Urinary bladder (tissue), 4 donors: ENCODE results near the gene RORC. TPM values are rescaled to one million over a fixed set of nuclear protein-coding genes. Genes with fewer than 3 reads are reported as not detected.
"Not testable (repeated sequence)": the region's sequence is repeated elsewhere in the genome, so short reads cannot be mapped to it uniquely, and the experiment has no call there.

Source experiments
- DNase-seq: peaks from one replicate; pipeline ENCODE4 v3.0.0-alpha.2; 2015; ENCODE audit errors: extremely low spot score
- H3K27ac ChIP-seq: one replicate; pipeline ENCODE4 v1.5.1; 2013; ENCODE audit warnings: low read depth, mild to moderate bottlenecking, moderate library complexity
- H3K36me3 ChIP-seq: one replicate; pipeline ENCODE4 v1.6.1; 2013; ENCODE audit warnings: mild to moderate bottlenecking, moderate library complexity; ENCODE audit not compliant: insufficient read depth
- H3K4me1 ChIP-seq: one replicate; pipeline ENCODE4 v1.6.1; 2013; ENCODE audit warnings: mild to moderate bottlenecking, moderate library complexity; ENCODE audit not compliant: insufficient read depth
- H3K4me3 ChIP-seq: one replicate; pipeline ENCODE4 v1.5.1; 2013; ENCODE audit warnings: low read depth, low read length
- WGBS: extraction: QIAGEN DNeasy Blood & Tissue Kit; methylation state at CpG from one replicate; pipeline ENCODE4 v1.1.7; 2013; 5-methylcytosine and 5-hydroxymethylcytosine counted together
- polyA plus RNA-seq: library from polyadenylated mRNA; stranded (reverse); fragments of 200-250 nt; gene quantifications from one replicate; pipeline ENCODE4 v1.2.3, GENCODE V29; 2013
- total RNA-seq: library from RNA; depleted of rRNA; stranded (reverse); fragments of >200 nt; gene quantifications from one replicate; pipeline ENCODE4 v1.2.3, GENCODE V29; 2014
- donor health status: healthy with polysubstance abuse.
- donor health status: healthy.

Gene RORC
- total and polyA plus RNA-seq, 2 donors, result 0.71 to 1.6 TPM

- no peak for DNase-seq
- H3K36me3 ChIP-seq, result peaks cover 4% of the 10 kb centered on the region
Observed at GRCh38 chr1:151776665-151777062, 54.9 kb downstream of the RORC start.

DNA sequence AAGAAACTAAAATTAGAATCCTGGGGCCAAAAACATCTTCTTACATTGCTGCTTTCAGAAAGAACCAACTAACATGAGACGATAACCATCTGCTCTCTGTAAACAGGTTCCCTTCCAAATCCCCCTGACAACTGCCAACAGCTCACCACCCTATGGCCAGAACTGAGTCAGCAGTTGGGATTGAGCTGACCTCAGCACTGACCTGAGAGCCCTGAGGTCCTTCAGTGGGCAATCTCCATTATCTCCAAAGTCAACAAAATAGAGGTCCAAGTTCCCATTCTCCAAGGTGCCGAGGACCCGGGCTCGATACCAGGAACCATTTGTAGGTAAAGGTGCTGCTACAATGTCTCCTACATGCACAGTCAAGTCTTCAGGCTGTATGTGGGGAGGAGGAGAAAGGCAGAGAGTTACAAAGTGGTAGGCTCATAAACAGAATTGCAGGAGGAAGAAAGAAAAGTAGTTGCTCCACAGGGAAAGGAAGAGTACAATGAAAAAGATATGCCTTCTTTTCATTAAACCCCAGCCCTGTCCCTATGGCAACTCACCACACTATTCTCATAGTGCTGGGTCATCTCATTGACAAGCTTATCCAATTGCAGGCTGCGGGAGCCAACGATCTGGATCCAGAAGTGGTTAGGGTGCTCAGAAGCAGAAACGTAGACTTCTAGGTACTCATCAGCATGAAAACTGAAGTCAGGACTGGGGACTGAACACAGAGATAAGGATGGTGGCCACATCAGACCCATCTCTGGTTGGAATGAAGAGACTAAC lies 55.5 kb downstream of the RORC start:
- H3K36me3 ChIP-seq, result peaks cover 4% of the 10 kb centered on the region
- no peak overlapping the region for H3K4me3 ChIP-seq
- WGBS, result 89% methylated on average over 7 of the region's 7 CpGs

More at GRCh38 chr1:151776665-151777062, 54.9 kb downstream of the RORC start:
- H3K4me1 ChIP-seq, result no peaks in the 10 kb centered on the region
- 75% methylated on average over 3 of the region's 3 CpGs for WGBS
- no peak overlapping the region for H3K27ac ChIP-seq
- no peak overlapping the region for H3K4me3 ChIP-seq

GRCh38 chr1:151774256-151774922 lies 57.2 kb downstream of the RORC start:
- Histone ChIP-seq H3K4me3 (no peak overlapping the region), H3K27ac (no peak overlapping the region), H3K36me3 (peaks cover 4% of the 10 kb centered on the region), H3K4me1 (no peaks in the 10 kb centered on the region)
- WGBS, result 53% methylated on average over 3 of the region's 3 CpGs
- DNase-seq, result no peak

More for the DNA sequence above, 55.5 kb downstream of the RORC start:
- H3K4me1 ChIP-seq, result no peaks in the 10 kb centered on the region
- H3K27ac ChIP-seq, result no peak overlapping the region
- no peak for DNase-seq

GRCh38 chr1:151773702-151774101 lies 57.9 kb downstream of the RORC start:
- WGBS, result 77% methylated on average over 5 of the region's 5 CpGs
- DNase-seq, result no peak
- no peak overlapping the region for H3K4me3 ChIP-seq
- H3K36me3 ChIP-seq, result peaks cover 4% of the 10 kb centered on the region
- H3K27ac ChIP-seq, result no peak overlapping the region
- no peaks in the 10 kb centered on the region for H3K4me1 ChIP-seq

DNA sequence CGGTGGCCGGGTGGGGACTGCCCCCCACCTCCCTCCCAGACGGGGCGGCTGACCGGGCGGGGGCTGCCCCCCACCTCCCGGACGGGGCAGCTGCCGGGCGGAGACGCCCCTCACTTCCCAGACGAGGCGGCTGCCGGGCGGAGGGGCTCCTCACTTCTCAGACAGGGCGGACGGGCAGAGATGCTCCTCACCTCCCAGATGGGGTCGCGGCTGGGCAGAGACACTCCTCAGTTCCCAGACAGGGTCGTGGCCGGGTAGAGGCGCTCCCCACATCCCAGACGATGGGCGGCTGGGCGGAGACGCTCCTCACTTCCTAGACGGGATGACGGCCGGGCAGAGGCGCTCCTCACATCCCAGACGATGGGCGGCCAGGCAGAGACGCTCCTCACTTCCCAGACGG lies 62.3 kb downstream of the RORC start:
- H3K4me1 ChIP-seq, H3K36me3 ChIP-seq, H3K27ac ChIP-seq, DNase-seq, H3K4me3 ChIP-seq: not testable (repeated sequence)
- WGBS, result 88% methylated on average over 34 of the region's 34 CpGs

DNA sequence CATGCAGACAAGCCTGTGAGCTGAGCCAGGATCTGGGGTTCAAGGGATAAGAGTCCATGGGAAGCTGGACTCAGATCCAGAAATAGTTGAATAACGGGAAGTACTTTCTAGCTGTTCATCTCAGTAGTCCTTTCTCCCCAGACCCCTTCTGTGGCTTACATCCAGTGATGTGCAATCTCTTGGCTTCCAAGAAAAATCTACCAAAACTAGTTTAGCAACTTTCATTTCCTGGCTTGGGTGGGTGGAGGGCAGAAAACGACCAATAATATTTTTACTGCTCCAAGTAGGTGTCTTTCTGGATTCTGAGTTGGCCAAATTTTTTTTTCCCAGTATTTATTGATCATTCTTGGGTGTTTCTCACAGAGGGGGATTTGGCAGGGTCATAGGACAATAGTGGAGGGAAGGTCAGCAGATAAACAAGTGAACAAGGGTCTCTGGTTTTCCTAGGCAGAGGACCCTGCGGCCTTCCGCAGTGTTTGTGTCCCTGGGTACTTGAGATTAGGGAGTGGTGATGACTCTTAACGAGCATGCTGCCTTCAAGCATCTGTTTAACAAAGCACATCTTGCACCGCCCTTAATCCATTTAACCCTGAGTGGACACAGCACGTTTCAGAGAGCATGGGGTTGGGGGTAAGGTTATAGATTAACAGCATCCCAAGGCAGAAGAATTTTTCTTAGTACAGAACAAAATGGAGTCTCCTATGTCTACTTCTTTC lies 63.1 kb downstream of the RORC start:
- H3K4me3 ChIP-seq, H3K36me3 ChIP-seq, H3K4me1 ChIP-seq, H3K27ac ChIP-seq: not testable (repeated sequence)
- 55% methylated on average over 2 of the region's 7 CpGs for WGBS
- peak; percentile 60 for DNase-seq

GRCh38 chr1:151763990-151764389 lies 67.6 kb downstream of the RORC start:
- no peaks in the 10 kb centered on the region for H3K4me1 ChIP-seq
- no peak for DNase-seq
- H3K36me3 ChIP-seq, result peaks cover 2% of the 10 kb centered on the region
- H3K4me3 ChIP-seq, result peak overlapping the region; percentile 90
- H3K27ac ChIP-seq, result no peak overlapping the region
- WGBS, result 48% methylated on average over 10 of the region's 10 CpGs

DNA sequence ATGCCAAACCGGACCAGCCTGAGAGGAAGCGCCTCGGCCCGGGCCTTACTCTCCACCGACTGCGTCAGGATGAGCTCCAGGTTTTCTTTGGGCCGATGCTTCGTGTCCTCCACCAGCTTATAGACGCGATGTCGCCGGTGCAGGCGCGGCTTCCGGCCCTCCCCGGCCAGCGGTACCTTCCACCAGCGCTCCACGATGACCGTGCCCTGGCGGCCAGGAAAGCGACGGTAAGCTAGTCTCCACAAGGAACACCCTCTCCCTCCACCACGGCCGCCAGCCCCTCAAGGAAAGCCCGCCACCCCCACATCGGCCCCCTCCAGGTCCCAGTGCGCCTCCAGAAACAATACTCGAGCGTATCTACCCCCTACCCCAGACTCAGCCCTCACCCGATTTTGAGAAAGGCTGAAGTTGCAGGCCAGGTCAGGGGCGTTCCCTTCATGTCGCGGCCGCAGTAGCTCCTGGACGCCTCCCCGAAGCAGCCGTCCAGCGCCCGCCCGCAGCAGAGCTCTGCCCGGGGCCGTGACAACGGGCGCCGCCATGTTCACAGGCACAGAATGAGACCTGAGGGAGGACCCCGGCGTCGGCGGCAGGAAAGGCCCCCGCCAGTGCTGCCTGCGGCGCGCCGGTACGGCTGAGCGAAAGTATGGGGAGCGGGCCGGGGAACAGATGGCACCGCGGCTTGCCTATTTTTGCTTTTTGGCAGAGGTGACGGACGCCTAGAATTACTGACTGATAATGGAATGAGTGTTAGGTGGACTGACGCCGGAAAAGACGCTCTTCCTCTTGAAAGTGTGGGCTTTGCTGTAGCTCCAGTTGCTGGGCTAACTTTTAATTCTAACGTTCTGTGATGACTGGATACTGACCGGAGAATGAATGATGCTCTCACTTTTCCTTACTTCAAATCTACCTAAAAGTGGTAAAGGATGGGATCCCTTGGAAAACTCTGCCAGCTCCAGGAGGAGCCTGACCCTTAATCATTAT lies 68.4 kb downstream of the RORC start, which contains the start of gene MRPL9:
Gene MRPL9, minus strand, starts transcription at position 556 of the 981 bp plus-strand sequence. Its CDS starts 17 bp downstream, at position 539.
- H3K4me3 ChIP-seq, result peak within 1 kb of the TSS; percentile 90
- under 1% methylated on average over 68 of the region's 68 CpGs for WGBS
- peak within 1 kb of the TSS; percentile 94 for H3K27ac ChIP-seq
- peak; percentile 46 for DNase-seq
- H3K36me3 ChIP-seq, result peaks cover 2% of the 10 kb centered on the region
- no peaks in the 10 kb centered on the region for H3K4me1 ChIP-seq

- no peak for DNase-seq
- H3K4me1 ChIP-seq, result no peaks in the 10 kb centered on the region
- no peak overlapping the region for H3K4me3 ChIP-seq
- H3K36me3 ChIP-seq, result peaks cover 2% of the 10 kb centered on the region
- no peak overlapping the region for H3K27ac ChIP-seq
- 94% methylated on average over 7 of the region's 7 CpGs for WGBS
Observed at GRCh38 chr1:151760597-151761385, 70.8 kb downstream of the RORC start.

- Histone ChIP-seq H3K4me1 (no peaks in the 10 kb centered on the region), H3K36me3 (peaks cover 2% of the 10 kb centered on the region), H3K4me3 (no peak overlapping the region), H3K27ac (no peak overlapping the region)
- no peak for DNase-seq
Observed at GRCh38 chr1:151759241-151759640, 72.4 kb downstream of the RORC start.

GRCh38 chr1:151756291-151756690 lies 75.3 kb downstream of the RORC start:
- no peak for DNase-seq
- H3K27ac ChIP-seq, result no peak overlapping the region
- H3K4me3 ChIP-seq, result no peak overlapping the region
- peaks cover 2% of the 10 kb centered on the region for H3K36me3 ChIP-seq
- 65% methylated on average over 1 of the region's 1 CpG for WGBS
- no peaks in the 10 kb centered on the region for H3K4me1 ChIP-seq
